GM21515 (cell line): ENCODE measurements around the gene FBXL19.
"Not testable (repeated sequence)": the region's sequence is repeated elsewhere in the genome, so short reads cannot be mapped to it uniquely, and the experiment has no call there.

Source experiments
- ATAC-seq: cut with Tn5 transposase; IDR thresholded peaks from one replicate; pipeline ENCODE4 v1.9.1; 2021; ENCODE audit not compliant: unreplicated experiment

Gene FBXL19

GRCh38 chr16:30921748-30922419 lies 1.5 kb upstream of the FBXL19 start:
- no peak for ATAC-seq

- ATAC-seq = peak; percentile 71
These were observed 882 bp upstream of the FBXL19 start for GRCh38 chr16:30922420-30922959.

- ATAC-seq = peak; percentile 60
These were observed 324 bp upstream of the FBXL19 start for GRCh38 chr16:30922960-30923535.

GRCh38 chr16:30924076-30924912 lies 922 bp downstream of the FBXL19 start:
- no peak for ATAC-seq

- ATAC-seq = no peak
These were observed 1.7 kb downstream of the FBXL19 start for GRCh38 chr16:30924913-30925631.

- ATAC-seq = no peak
These were observed 2.2 kb downstream of the FBXL19 start for GRCh38 chr16:30925632-30925987.

GRCh38 chr16:30925995-30926811 lies 2.8 kb downstream of the FBXL19 start:
- no peak for ATAC-seq

GRCh38 chr16:30926937-30927788 lies 3.8 kb downstream of the FBXL19 start:
- ATAC-seq = no peak

- ATAC-seq = no peak
These were observed 4.5 kb downstream of the FBXL19 start for GRCh38 chr16:30927789-30928378.

- no peak for ATAC-seq
These were observed 5.0 kb downstream of the FBXL19 start for GRCh38 chr16:30928390-30928789.

- no peak for ATAC-seq
These were observed 5.8 kb downstream of the FBXL19 start for GRCh38 chr16:30929167-30929566.

- ATAC-seq = no peak
These were observed 6.8 kb downstream of the FBXL19 start for GRCh38 chr16:30930160-30930571.

GRCh38 chr16:30931068-30931650 lies 7.8 kb downstream of the FBXL19 start:
- ATAC-seq = no peak

GRCh38 chr16:30934827-30935557 lies 11.6 kb downstream of the FBXL19 start:
- ATAC-seq = no peak

- ATAC-seq = no peak
These were observed 14.3 kb downstream of the FBXL19 start for GRCh38 chr16:30937692-30938091.

GRCh38 chr16:30939571-30939970 lies 16.2 kb downstream of the FBXL19 start:
- ATAC-seq = not testable (repeated sequence)

GRCh38 chr16:30941600-30942425 lies 18.4 kb downstream of the FBXL19 start:
- peak; percentile 83 for ATAC-seq
